PC-9 (cell line): ENCODE measurements around the gene SEC14L1. TPM values are rescaled to one million over a fixed set of nuclear protein-coding genes. Genes with fewer than 3 reads are reported as not detected.

Source experiments
- BruUV-seq: library from RNA; stranded (reverse); fragments of 400-500 nt; replicated peaks from 2 replicates; lab custom pipeline; 2021; lab: Mats Ljungman, UMichigan
- CTCF ChIA-PET: fragments of 300-600 bp; sonication (Branson Sonifier 250); formaldehyde crosslinking; loops from one replicate; lab custom pipeline; 2022; ENCODE audit warnings: antibody characterized with exemption; lab: Charles Lee
- POLR2A ChIA-PET: fragments of 300-600 bp; sonication (Branson Sonifier 250); formaldehyde crosslinking; loops from one replicate; lab custom pipeline; 2022; ENCODE audit warnings: antibody characterized with exemption; ENCODE audit not compliant: unreplicated experiment; lab: Charles Lee
- DNase-seq, 2 experiments: peaks; one replicate each; pipeline versions ENCODE4 v3.0.0 to v3.0.0-alpha.2; 2015 to 2022; ENCODE audit warnings: mixed read lengths in 1 of 2
- H2AFZ ChIP-seq: fragments of 200-600 bp; sonication (generic); 2 replicates; pipeline ENCODE4 v1.8.1; 2017; ENCODE audit warnings: antibody characterized with exemption
- H3F3A ChIP-seq: fragments of 200-600 bp; sonication (generic); 2 replicates; pipeline ENCODE4 v1.8.1; 2017; ENCODE audit warnings: antibody characterized with exemption, mild to moderate bottlenecking, low read depth; ENCODE audit not compliant: insufficient read depth
- H3K27ac ChIP-seq: fragments of 200-600 bp; sonication (generic); 2 replicates; pipeline ENCODE4 v1.6.1; 2016; ENCODE audit warnings: mixed run types
- H3K27me3 ChIP-seq: fragments of 200-600 bp; sonication (generic); 2 replicates; pipeline ENCODE4 v1.6.1; 2016; ENCODE audit warnings: low read depth, mixed run types; ENCODE audit not compliant: insufficient read depth
- H3K36me3 ChIP-seq: fragments of 200-600 bp; sonication (generic); 2 replicates; pipeline ENCODE4 v1.6.1; 2016; ENCODE audit warnings: low read depth, mixed run types
- H3K4me1 ChIP-seq: fragments of 200-600 bp; sonication (generic); replicated peaks from 2 replicates; pipeline ENCODE4 v1.6.1; 2016; ENCODE audit warnings: mixed run types; ENCODE audit not compliant: insufficient read depth
- H3K4me2 ChIP-seq: fragments of 200-600 bp; sonication (generic); 2 replicates; pipeline ENCODE4 v1.6.1; 2017; ENCODE audit warnings: mixed run types
- H3K4me3 ChIP-seq: fragments of 200-600 bp; sonication (generic); 2 replicates; pipeline ENCODE4 v1.6.1; 2016; ENCODE audit warnings: mixed run types
- H3K79me2 ChIP-seq: fragments of 200-600 bp; sonication (generic); 2 replicates; pipeline ENCODE4 v1.6.1; 2017; ENCODE audit warnings: low read depth, mixed run types
- H3K9me2 ChIP-seq: fragments of 200-600 bp; sonication (generic); 2 replicates; pipeline ENCODE4 v1.8.1; 2017; ENCODE audit warnings: mild to moderate bottlenecking; ENCODE audit not compliant: insufficient read depth
- H3K9me3 ChIP-seq: fragments of 200-600 bp; sonication (generic); 2 replicates; pipeline ENCODE4 v1.8.1; 2016; ENCODE audit warnings: low read depth; ENCODE audit not compliant: insufficient read depth
- H4K20me1 ChIP-seq: fragments of 200-600 bp; sonication (generic); 2 replicates; pipeline ENCODE4 v1.8.1; 2017; ENCODE audit not compliant: insufficient read depth
- EZH2 ChIP-seq: fragments of 200-600 bp; sonication (generic); IDR thresholded peaks from 2 replicates; pipeline ENCODE4 v1.8.0; 2017; ENCODE audit warnings: antibody characterized with exemption, low read depth
- intact Hi-C: fragments of 100-400 bp; cut with micrococcal nuclease; formaldehyde crosslinking; loops from one replicate; pipeline ENCODE4 v1.10.0; 2022; ENCODE audit not compliant: unreplicated experiment
- total RNA-seq: library from RNA; stranded (reverse); gene quantifications from 2 replicates; pipeline ENCODE4 v1.2.3, GENCODE V29; 2021
- TF ChIP-seq, protein P1 (sequence below): fragments of 200-600 bp; sonication (generic); conservative IDR thresholded peaks from 2 replicates; pipeline ENCODE4 v1.6.1; 2017; ENCODE audit warnings: mixed run types, antibody characterized with exemption, mild to moderate bottlenecking, moderate library complexity

SEC14L1 gene
- total RNA-seq, 1 experiment from 2014 or later = 83.1 TPM

DNA sequence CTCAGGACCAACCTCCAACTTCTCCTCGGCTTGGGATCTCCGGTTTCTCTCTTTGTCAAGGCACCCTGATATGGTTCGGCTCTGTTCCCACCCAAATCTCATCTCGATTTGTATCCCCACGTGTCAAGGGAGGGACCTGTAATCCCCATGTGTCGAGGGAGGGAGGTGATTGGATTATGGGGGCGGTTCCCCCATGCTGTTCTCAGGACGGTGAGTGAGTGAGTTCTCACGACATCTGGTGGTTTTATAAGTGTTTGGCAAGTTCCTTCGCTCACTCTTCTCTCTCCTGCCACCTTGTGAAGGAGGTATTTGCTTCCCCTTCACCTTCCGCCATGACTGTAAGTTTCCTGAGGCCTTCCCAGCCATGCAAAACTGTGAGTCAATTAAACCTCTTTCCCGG is 117.9 kb downstream of the SEC14L1 start:
- ChIA-PET POLR2A (no interaction called here), CTCF (no interaction called here)
- no peak for DNase-seq
- TF ChIP-seq, protein P1, sequence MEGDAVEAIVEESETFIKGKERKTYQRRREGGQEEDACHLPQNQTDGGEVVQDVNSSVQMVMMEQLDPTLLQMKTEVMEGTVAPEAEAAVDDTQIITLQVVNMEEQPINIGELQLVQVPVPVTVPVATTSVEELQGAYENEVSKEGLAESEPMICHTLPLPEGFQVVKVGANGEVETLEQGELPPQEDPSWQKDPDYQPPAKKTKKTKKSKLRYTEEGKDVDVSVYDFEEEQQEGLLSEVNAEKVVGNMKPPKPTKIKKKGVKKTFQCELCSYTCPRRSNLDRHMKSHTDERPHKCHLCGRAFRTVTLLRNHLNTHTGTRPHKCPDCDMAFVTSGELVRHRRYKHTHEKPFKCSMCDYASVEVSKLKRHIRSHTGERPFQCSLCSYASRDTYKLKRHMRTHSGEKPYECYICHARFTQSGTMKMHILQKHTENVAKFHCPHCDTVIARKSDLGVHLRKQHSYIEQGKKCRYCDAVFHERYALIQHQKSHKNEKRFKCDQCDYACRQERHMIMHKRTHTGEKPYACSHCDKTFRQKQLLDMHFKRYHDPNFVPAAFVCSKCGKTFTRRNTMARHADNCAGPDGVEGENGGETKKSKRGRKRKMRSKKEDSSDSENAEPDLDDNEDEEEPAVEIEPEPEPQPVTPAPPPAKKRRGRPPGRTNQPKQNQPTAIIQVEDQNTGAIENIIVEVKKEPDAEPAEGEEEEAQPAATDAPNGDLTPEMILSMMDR = no peak
- TF ChIP-seq EZH2 = no peak
- Histone ChIP-seq H3K4me1 (peaks cover 14% of the 10 kb centered on the region), H3K4me3 (no peak overlapping the region), H3K27ac (no peak overlapping the region), H3K79me2 (peaks cover 23% of the 10 kb centered on the region), H2AFZ (no peak overlapping the region), H3K9me3 (no peaks in the 10 kb centered on the region), H3F3A (peaks cover 16% of the 10 kb centered on the region), H4K20me1 (peaks cover 3% of the 10 kb centered on the region; the same call in 1 of the 2 replicates), H3K9me2 (no peaks in the 10 kb centered on the region), H3K36me3 (no peaks in the 10 kb centered on the region), H3K27me3 (no peaks in the 10 kb centered on the region), H3K4me2 (no peak overlapping the region)
- intact Hi-C loops = no loop called here
- BruUV-seq = no TSS peak

GRCh38 chr17:77264617-77265230 is 124.0 kb downstream of the SEC14L1 start:
- Histone ChIP-seq H3F3A (peaks cover 12% of the 10 kb centered on the region), H3K4me1 (peaks cover 17% of the 10 kb centered on the region), H3K4me2 (no peak overlapping the region), H3K27me3 (no peaks in the 10 kb centered on the region), H3K9me3 (no peaks in the 10 kb centered on the region), H2AFZ (no peak overlapping the region), H3K9me2 (no peaks in the 10 kb centered on the region), H3K36me3 (no peaks in the 10 kb centered on the region), H4K20me1 (no peaks in the 10 kb centered on the region), H3K27ac (no peak overlapping the region), H3K79me2 (no peaks in the 10 kb centered on the region), H3K4me3 (no peak overlapping the region)
- intact Hi-C loops = no loop called here
- TF ChIP-seq, protein P1 = no peak
- no peak for TF ChIP-seq EZH2
- ChIA-PET POLR2A (no interaction called here), CTCF (no interaction called here)
- BruUV-seq = no TSS peak
- DNase-seq = no peak

- intact Hi-C loops = no loop called here
- Histone ChIP-seq H4K20me1 (no peaks in the 10 kb centered on the region), H3K9me2 (no peaks in the 10 kb centered on the region), H3F3A (peaks cover 16% of the 10 kb centered on the region), H3K79me2 (no peaks in the 10 kb centered on the region), H2AFZ (no peak overlapping the region), H3K4me2 (no peak overlapping the region), H3K27me3 (no peaks in the 10 kb centered on the region), H3K4me1 (peaks cover 26% of the 10 kb centered on the region), H3K36me3 (no peaks in the 10 kb centered on the region), H3K4me3 (no peak overlapping the region), H3K27ac (no peak overlapping the region), H3K9me3 (no peaks in the 10 kb centered on the region)
- no peak for TF ChIP-seq EZH2
- TF ChIP-seq, protein P1 = no peak
- no TSS peak for BruUV-seq
- ChIA-PET POLR2A (no interaction called here), CTCF (interaction anchor here (0.6 kb wide), 1 partner anchor 20 kb away, joined by 5 read pairs; no protein-coding TSS in a partner anchor)
- DNase-seq = no peak
These were observed 125.4 kb downstream of the SEC14L1 start for GRCh38 chr17:77266213-77266612.
